ENCODE data around the gene FOSB. TPM values are rescaled to one million over a fixed set of nuclear protein-coding genes. Genes with fewer than 3 reads are reported as not detected.
A peak's percentile ranks its signal among the peaks of the same experiment; 100 is the strongest.

Gene FOSB
- total and polyA plus RNA-seq, 9 of the 15 experiments (the other 6 are each of a cell fraction or from before 2014, with no cell fraction given) = 0.11 to 2.7 (median 0.73) TPM

DNA sequence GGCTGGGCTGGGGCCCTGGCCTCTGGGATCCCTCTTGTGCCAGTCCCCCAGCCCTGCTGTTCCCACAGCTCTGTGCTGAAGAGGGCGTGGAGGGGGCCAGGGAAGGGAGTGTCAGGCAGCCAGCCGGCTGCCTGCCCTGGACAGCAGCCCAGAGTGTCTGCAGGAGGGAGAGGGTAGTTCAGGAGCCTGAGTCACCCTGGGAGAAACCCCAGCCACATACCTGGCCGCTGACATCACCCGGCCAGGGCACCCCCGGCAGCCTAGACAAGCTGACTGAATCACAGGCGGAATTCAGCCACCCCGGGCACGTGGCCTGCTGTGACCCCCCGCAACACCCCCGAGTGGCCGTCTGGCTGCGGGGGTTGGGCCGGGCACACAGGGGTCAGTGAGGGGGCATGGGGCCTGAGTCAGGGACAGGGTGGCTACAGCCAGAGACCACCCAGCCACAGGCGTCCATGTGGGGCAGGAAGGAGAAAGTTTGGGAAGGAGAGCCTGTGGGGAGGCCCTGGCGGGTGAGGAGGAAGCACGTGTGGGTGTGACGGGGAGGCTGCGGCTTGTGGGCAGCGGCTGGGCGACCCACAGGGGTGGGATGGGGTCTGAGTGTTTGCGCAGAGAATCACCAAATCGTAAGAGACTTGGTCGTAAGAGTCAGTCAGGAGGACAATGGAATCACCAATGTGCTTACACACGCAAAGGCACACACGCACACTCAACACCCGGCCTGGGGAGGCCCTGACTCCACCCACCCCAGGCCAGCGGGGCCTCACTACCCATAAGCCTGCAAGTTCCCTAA is 11.9 kb upstream of the FOSB start (continued):
- no peak for TF ChIP-seq ZNF518B (CRISPR knock-in tag; IDR thresholded peaks at IDR 0.05)
- TF ChIP-seq, protein P1, sequence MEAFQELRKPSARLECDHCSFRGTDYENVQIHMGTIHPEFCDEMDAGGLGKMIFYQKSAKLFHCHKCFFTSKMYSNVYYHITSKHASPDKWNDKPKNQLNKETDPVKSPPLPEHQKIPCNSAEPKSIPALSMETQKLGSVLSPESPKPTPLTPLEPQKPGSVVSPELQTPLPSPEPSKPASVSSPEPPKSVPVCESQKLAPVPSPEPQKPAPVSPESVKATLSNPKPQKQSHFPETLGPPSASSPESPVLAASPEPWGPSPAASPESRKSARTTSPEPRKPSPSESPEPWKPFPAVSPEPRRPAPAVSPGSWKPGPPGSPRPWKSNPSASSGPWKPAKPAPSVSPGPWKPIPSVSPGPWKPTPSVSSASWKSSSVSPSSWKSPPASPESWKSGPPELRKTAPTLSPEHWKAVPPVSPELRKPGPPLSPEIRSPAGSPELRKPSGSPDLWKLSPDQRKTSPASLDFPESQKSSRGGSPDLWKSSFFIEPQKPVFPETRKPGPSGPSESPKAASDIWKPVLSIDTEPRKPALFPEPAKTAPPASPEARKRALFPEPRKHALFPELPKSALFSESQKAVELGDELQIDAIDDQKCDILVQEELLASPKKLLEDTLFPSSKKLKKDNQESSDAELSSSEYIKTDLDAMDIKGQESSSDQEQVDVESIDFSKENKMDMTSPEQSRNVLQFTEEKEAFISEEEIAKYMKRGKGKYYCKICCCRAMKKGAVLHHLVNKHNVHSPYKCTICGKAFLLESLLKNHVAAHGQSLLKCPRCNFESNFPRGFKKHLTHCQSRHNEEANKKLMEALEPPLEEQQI (IDR thresholded peaks at IDR 0.05) = no peak
- no peak for TF ChIP-seq PBX2 (CRISPR knock-in tag; IDR thresholded peaks at IDR 0.05; ENCODE audit: low read depth)
- no peak for TF ChIP-seq PBX2 (tag; conservative IDR thresholded peaks at IDR 0.05; ENCODE audit: low read depth)
- TF ChIP-seq NR2C2 (CRISPR knock-in tag; IDR thresholded peaks at IDR 0.05) = 0 out of 2 replicates have a peak, but pooled peaks have one; percentile 14
- TF ChIP-seq NR2C2 (tag; IDR thresholded peaks at IDR 0.05) = peak; percentile 80
- TF ChIP-seq ARHGAP35 (IDR thresholded peaks at IDR 0.05; ENCODE audit: partially characterized antibody) = no peak
- 0 out of 2 replicates have a peak, but pooled peaks have one; percentile 54 for TF ChIP-seq SMARCC2 (IDR thresholded peaks at IDR 0.05; ENCODE audit: low read depth)
- TF ChIP-seq NRF1 (conservative IDR thresholded peaks at IDR 0.05 in 1 of 2, IDR thresholded peaks at IDR 0.05 in 1 of 2) = peak; percentile 52 to 64; a peak in 3 of 4 replicates
- peak; percentile 59; the same call in 1 of the 2 replicates for TF ChIP-seq HNRNPL (IDR thresholded peaks at IDR 0.05; ENCODE audit: low read depth, low read length)
- peak; percentile 93 for TF ChIP-seq EP400 (IDR thresholded peaks at IDR 0.05)
- no peak for TF ChIP-seq TRIM28 (IDR thresholded peaks at IDR 0.05)
- no peak for TF ChIP-seq GTF2E2 (tag; IDR thresholded peaks at IDR 0.05)
- no peak for TF ChIP-seq ZNF282 (CRISPR knock-in tag; IDR thresholded peaks at IDR 0.05)
- 0 out of 2 replicates have a peak, but pooled peaks have one; percentile 16 for TF ChIP-seq POLR2AphosphoS5 (IDR thresholded peaks at IDR 0.05; ENCODE audit: control insufficient read depth, insufficient read depth, low read depth, low read length)
- TF ChIP-seq ZNF668 (CRISPR knock-in tag; IDR thresholded peaks at IDR 0.05) = no peak
- peak; percentile 48; the same call in 1 of the 2 replicates for TF ChIP-seq GABPB1 (CRISPR knock-in tag; IDR thresholded peaks at IDR 0.05)
- TF ChIP-seq ZFX (CRISPR knock-in tag; IDR thresholded peaks at IDR 0.05) = peak; percentile 88
- peak; percentile 19 for TF ChIP-seq FOS (IDR thresholded peaks at IDR 0.05; ENCODE audit: extremely low read depth, insufficient read length)
